C4-2B (cell line): ENCODE measurements around the gene NPAS1.

ENCODE experiments used
- H3K27ac ChIP-seq: fragments of 450-650 bp; 2 replicates; pipeline ENCODE4 v1.5.1; 2017
- ZFX ChIP-seq: fragments of 450-650 bp; IDR thresholded peaks from 2 replicates; pipeline ENCODE4 v1.6.1; 2017
- TF ChIP-seq, protein P1 (sequence below): fragments of 450-650 bp; conservative IDR thresholded peaks from 2 replicates; pipeline ENCODE4 v1.5.1; 2017; ENCODE audit warnings: mild to moderate bottlenecking

Gene NPAS1

DNA sequence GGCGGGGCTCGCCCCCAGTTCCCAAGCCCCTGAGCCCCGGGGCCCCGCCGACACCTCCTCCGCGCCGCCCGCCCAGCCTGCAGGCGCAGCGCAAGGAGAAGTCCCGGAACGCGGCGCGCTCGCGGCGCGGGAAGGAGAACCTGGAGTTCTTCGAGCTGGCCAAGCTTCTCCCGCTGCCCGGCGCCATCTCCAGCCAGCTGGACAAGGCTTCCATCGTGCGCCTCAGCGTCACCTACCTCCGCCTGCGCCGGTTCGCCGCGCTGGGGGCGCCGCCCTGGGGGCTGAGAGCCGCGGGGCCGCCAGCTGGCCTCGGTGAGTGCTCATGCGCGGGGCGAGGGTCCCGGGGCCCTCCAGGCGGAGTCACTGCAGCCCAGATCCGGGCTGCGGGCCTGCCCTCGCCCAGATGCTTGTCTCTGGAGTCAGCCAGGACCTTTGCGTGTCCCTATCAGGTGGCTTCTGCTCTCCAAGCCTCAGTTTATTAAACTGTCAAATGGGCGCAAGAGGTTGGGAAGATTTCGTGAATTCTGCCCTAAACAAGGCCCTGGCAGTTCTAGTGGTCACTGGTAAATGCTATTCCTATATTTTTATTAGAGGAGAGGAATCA lies 2.0 kb downstream of the NPAS1 start:
- TF ChIP-seq ZFX = no peak
- TF ChIP-seq, protein P1, sequence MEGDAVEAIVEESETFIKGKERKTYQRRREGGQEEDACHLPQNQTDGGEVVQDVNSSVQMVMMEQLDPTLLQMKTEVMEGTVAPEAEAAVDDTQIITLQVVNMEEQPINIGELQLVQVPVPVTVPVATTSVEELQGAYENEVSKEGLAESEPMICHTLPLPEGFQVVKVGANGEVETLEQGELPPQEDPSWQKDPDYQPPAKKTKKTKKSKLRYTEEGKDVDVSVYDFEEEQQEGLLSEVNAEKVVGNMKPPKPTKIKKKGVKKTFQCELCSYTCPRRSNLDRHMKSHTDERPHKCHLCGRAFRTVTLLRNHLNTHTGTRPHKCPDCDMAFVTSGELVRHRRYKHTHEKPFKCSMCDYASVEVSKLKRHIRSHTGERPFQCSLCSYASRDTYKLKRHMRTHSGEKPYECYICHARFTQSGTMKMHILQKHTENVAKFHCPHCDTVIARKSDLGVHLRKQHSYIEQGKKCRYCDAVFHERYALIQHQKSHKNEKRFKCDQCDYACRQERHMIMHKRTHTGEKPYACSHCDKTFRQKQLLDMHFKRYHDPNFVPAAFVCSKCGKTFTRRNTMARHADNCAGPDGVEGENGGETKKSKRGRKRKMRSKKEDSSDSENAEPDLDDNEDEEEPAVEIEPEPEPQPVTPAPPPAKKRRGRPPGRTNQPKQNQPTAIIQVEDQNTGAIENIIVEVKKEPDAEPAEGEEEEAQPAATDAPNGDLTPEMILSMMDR = no peak

GRCh38 chr19:47022140-47022536 lies 2.5 kb downstream of the NPAS1 start:
- TF ChIP-seq, protein P1 = no peak
- TF ChIP-seq ZFX = no peak
- H3K27ac ChIP-seq = no peak overlapping the region

More for the DNA sequence above, 2.0 kb downstream of the NPAS1 start:
- H3K27ac ChIP-seq = no peak overlapping the region

DNA sequence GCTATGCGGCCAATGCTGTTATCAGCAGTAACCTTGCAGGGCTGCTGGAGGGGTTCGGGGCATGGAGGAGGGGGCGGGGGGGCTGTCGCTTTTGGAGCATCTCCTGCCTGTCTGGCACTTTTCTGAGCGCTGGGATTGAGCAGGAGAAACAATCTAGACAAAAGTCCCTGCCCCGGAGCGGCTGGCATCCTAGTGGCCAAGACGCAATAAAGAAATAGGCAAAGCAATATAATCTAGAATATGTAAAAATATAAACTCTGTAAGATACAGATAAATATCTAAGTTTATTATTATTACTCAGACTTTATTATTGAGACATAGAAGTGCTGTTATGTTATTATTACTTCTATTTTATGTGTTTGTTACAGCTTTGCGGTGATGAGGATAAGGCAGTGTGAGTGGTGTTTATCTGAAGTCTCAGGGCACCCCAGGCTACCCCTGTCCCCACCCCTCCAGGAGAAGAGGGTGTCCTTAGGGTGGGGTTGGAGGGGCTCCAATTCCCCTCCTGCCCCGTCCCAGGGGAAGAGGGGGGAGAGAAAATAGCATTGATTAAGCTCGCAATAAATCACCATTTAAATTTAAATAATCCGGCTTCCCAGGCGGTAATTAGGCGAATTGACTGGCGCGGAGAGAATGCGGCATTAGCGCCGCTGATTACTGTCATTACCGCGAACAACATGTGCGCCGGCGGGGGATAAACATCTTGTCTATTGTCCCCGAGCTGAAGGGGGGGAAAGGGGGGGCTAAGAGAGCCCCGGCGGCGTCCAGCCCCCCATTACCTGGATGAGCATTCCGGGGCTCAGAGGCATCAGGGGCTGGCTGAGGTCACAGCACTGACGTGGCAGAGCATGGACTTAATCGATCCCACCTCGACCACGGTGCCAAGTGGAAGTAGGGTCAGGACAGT lies 3.2 kb downstream of the NPAS1 start:
- no peak for TF ChIP-seq ZFX

GRCh38 chr19:47023448-47023794 lies 3.8 kb downstream of the NPAS1 start:
- no peak for TF ChIP-seq ZFX
- TF ChIP-seq, protein P1 = no peak
- H3K27ac ChIP-seq = no peak overlapping the region

More for the DNA sequence above, 3.2 kb downstream of the NPAS1 start:
- H3K27ac ChIP-seq = no peak overlapping the region

GRCh38 chr19:47024502-47024901 lies 4.9 kb downstream of the NPAS1 start:
- TF ChIP-seq, protein P1 = no peak
- TF ChIP-seq ZFX = no peak
- no peak overlapping the region for H3K27ac ChIP-seq

- H3K27ac ChIP-seq = no peak overlapping the region
- no peak for TF ChIP-seq ZFX
- TF ChIP-seq, protein P1 = no peak
These were observed 6.5 kb downstream of the NPAS1 start for GRCh38 chr19:47026156-47026555.

GRCh38 chr19:47026889-47027288 lies 7.3 kb downstream of the NPAS1 start:
- TF ChIP-seq, protein P1 = no peak
- TF ChIP-seq ZFX = no peak

More at GRCh38 chr19:47026889-47027288, 7.3 kb downstream of the NPAS1 start:
- no peak overlapping the region for H3K27ac ChIP-seq
